Left lung (tissue), 10 donors: ENCODE results near the gene FLCN. TPM values are rescaled to one million over a fixed set of nuclear protein-coding genes. Genes with fewer than 3 reads are reported as not detected.

ENCODE experiments used
- ATAC-seq: fragments of 200-7000 bp; cut with Tn5 transposase; one replicate; pipeline ENCODE4 v1.9.1; 2020; ENCODE audit warnings: moderate library complexity
- DNase-seq, 4 donors: peaks; one replicate each; pipeline ENCODE4 v3.0.0-alpha.2; 2013 to 2020
- H3K27ac ChIP-seq, 2 donors: fragments of 200-600 bp; sonication (generic) in 1 of 2; one replicate each; pipeline versions ENCODE4 v1.5.0 to v1.8.0; 2020 to 2021
- H3K27me3 ChIP-seq, 2 donors: fragments of 200-600 bp; sonication (generic) in 1 of 2; one replicate each; pipeline versions ENCODE4 v1.5.0 to v1.8.0; 2020 to 2021
- H3K36me3 ChIP-seq, 2 donors: fragments of 200-600 bp; sonication (generic) in 1 of 2; one replicate each; pipeline versions ENCODE4 v1.5.0 to v1.8.0; 2020 to 2021
- H3K4me1 ChIP-seq, 2 donors: fragments of 200-600 bp; one replicate each; pipeline ENCODE4 v1.8.0; 2021
- H3K4me3 ChIP-seq, 2 donors: fragments of 200-600 bp; sonication (generic) in 1 of 2; one replicate each; pipeline versions ENCODE4 v1.5.0 to v1.8.0; 2020 to 2021; ENCODE audit warnings: mild to moderate bottlenecking in 1 of 2
- H3K9me3 ChIP-seq, 2 donors: fragments of 200-600 bp; sonication (generic) in 1 of 2; one replicate each; pipeline versions ENCODE4 v1.5.0 to v1.8.0; 2020 to 2021
- intact Hi-C, 2 donors: fragments of 100-400 bp; cut with DNase I; formaldehyde crosslinking; loops; one replicate each; pipeline versions ENCODE4 v1.11.2 to v1.14.2; 2022
- polyA plus RNA-seq, 6 donors: library from polyadenylated mRNA; unstranded; fragments of 120-200 nt; gene quantifications; one replicate each; pipeline ENCODE4 v1.2.1, GENCODE V29; 2013; ENCODE audit not compliant: insufficient read length in 6 of 6
- total RNA-seq, 2 donors: library from RNA; stranded (reverse); fragmentation: NEBNext Ultra II Directional; extraction: Animal tissue kit (Norgen Biotek cat#: 25700); gene quantifications; one replicate each; pipeline ENCODE4 v1.2.1, GENCODE V29; 2021
- TF ChIP-seq, protein P1 (sequence below), 2 donors: fragments of 200-600 bp; sonication (generic) in 1 of 2; IDR thresholded peaks; one replicate each; pipeline versions ENCODE4 v1.5.0 to v1.8.0; 2021; ENCODE audit warnings: antibody characterized with exemption in 2 of 2
- donor health status: DM: no; HTN: yes; CAD: no.
- donor health status: DM: no; HTN: no; CAD: no.

FLCN gene
- total and polyA plus RNA-seq, 8 donors = 39.6 to 80.1 (median 50.8) TPM

DNA sequence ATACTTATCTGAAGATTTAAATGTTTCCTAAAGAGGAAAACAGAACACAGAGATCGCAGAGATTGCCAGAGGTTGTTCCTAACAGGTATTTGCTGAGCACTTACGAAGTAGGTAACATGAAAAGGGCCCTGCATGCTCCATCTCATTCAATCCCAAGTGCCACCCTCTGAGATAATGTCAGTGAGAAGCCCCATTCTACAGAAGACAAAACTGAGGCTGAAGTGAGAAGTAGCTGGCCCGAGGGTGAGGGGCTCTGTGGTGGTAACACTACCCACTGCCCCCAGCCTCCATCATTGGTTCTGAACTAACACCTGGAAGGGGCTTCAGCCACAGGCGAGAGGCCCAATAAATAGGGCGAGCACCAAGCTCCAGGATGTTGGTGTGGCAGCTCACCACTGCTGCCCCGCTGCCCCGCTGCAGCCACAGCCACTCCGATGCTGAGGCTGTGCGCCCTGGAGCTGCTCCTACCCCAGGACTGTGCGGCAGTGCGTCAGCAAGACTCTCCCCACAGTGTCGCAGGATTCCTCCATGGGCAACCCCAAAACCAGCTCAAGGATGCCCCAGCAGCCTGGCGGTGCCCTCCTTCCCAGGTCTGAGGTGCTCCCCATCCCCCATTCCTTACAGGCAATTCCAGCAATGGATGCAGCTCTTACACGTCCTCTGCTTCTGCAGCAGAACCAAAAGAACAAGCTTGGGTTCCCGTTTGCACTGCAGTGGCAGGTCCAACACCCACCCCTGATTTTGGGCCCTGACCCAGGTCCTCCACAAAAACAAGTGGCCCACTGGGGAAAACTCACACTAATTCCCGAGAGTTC is 10.3 kb downstream of the FLCN start:
- no peak for DNase-seq
- no peaks in the 10 kb centered on the region for H3K4me1 ChIP-seq
- no peak for ATAC-seq
- no peaks in the 10 kb centered on the region for H3K9me3 ChIP-seq
- H3K27me3 ChIP-seq = no peaks in the 10 kb centered on the region
- TF ChIP-seq, protein P1, sequence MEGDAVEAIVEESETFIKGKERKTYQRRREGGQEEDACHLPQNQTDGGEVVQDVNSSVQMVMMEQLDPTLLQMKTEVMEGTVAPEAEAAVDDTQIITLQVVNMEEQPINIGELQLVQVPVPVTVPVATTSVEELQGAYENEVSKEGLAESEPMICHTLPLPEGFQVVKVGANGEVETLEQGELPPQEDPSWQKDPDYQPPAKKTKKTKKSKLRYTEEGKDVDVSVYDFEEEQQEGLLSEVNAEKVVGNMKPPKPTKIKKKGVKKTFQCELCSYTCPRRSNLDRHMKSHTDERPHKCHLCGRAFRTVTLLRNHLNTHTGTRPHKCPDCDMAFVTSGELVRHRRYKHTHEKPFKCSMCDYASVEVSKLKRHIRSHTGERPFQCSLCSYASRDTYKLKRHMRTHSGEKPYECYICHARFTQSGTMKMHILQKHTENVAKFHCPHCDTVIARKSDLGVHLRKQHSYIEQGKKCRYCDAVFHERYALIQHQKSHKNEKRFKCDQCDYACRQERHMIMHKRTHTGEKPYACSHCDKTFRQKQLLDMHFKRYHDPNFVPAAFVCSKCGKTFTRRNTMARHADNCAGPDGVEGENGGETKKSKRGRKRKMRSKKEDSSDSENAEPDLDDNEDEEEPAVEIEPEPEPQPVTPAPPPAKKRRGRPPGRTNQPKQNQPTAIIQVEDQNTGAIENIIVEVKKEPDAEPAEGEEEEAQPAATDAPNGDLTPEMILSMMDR (IDR thresholded peaks at IDR 0.05) = no peak
- intact Hi-C loops = no loop called here
- no peak overlapping the region for H3K4me3 ChIP-seq
- peaks cover under 1 to 100% of the 10 kb centered on the region in 2 donors for H3K36me3 ChIP-seq
- no peak overlapping the region for H3K27ac ChIP-seq

DNA sequence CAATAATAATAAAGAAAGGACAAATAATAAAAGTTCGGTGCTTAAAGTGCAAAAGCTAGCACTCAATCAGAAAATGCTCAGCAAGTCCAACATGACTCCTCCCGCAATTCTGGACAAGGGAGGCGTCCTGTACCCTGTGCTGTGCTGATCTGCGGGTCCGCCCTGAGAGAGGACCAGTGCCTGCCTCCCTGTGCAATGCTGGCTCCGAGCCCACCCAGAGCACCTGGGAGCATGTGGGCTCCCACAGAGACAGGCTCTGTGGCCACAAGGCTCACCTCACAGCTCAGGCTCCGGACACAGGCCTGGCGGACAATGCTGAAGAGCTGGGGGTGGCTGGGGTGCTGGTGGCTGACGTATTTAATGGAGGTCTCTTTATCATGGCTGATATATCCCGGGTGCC is 11.1 kb downstream of the FLCN start:
- TF ChIP-seq, protein P1 (IDR thresholded peaks at IDR 0.05) = no peak
- Histone ChIP-seq H3K9me3 (no peaks in the 10 kb centered on the region), H3K27me3 (no peaks in the 10 kb centered on the region), H3K36me3 (peaks cover 3 to 100% of the 10 kb centered on the region in 2 donors), H3K4me1 (no peaks in the 10 kb centered on the region), H3K27ac (no peak overlapping the region), H3K4me3 (no peak overlapping the region)
- DNase-seq (no peak), ATAC-seq (no peak)
- intact Hi-C loops = no loop called here

DNA sequence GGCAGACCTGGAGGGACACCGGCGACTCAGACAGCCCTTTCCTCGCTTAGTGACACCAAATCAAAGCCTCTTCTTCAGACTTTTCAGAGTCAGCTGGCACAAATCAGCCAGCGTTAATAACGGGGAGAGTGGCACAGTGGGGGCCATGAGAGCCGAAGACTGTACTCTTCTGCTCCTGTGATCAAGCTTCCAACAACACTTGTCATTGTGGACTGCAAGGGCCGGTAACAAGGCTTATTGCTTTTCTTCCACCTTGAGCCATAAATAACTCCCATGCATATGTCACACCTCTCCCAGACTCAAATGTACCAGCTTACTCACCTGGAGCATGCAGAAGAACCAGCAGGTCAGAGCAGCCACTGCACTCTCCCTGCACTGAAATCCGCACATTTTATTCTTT is 12.8 kb downstream of the FLCN start:
- DNase-seq = no peak
- Histone ChIP-seq H3K36me3 (peaks cover 3 to 100% of the 10 kb centered on the region in 2 donors), H3K4me1 (no peaks in the 10 kb centered on the region), H3K27me3 (no peaks in the 10 kb centered on the region), H3K27ac (no peak overlapping the region), H3K9me3 (no peaks in the 10 kb centered on the region), H3K4me3 (no peak overlapping the region)
- ATAC-seq = no peak
- intact Hi-C loops = no loop called here
- TF ChIP-seq, protein P1 (IDR thresholded peaks at IDR 0.05) = no peak

DNA sequence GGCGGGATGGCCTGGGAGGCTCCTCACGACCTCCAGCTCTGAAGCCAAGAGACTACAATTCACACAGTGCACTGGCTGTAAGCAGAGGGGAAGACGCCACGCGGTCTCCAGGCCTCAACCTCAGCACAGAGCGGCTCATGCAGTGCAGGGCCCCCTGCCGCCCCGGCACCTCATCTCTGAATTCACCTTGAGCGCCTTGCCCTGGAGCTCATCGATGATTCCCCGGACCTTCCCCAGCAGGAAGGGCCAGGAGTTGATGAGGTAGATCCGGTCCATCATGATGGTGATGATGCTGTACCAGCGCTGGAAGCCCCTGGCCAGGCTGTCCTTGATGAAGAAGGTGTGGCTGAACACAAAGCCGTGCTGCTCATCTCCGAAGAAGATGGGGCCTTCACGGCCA is 13.2 kb downstream of the FLCN start:
- no peak for ATAC-seq

DNA sequence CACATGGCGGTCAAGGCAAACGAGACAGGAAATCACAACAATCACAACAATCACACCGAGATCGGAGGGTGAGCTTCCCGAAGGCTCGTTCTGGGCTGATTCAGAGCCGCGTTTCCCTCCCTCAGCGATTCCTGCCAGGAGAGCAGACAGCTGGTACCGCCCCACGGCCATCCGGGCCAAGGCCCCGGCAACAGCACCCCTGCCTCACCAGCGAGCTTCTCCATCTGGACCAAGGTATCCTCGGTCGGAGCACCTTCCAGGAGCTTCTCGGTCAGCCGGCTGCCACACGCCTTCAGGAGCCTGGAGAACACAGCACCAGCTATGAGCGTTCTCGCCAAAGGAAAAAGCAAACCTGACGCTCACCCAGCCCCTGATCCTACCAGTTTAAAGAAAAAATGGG is 15.6 kb downstream of the FLCN start:
- DNase-seq (no peak), ATAC-seq (no peak)
- Histone ChIP-seq H3K27me3 (no peaks in the 10 kb centered on the region), H3K4me3 (no peak overlapping the region), H3K4me1 (no peaks in the 10 kb centered on the region), H3K27ac (no peak overlapping the region), H3K9me3 (no peaks in the 10 kb centered on the region), H3K36me3 (peaks cover 3 to 100% of the 10 kb centered on the region in 2 donors)
- TF ChIP-seq, protein P1 (IDR thresholded peaks at IDR 0.05) = no peak
- intact Hi-C loops = no loop called here

More for the DNA sequence above, 13.2 kb downstream of the FLCN start:
- Histone ChIP-seq H3K4me1 (no peaks in the 10 kb centered on the region), H3K27me3 (no peaks in the 10 kb centered on the region), H3K9me3 (no peaks in the 10 kb centered on the region), H3K27ac (no peak overlapping the region), H3K36me3 (peaks cover 3 to 100% of the 10 kb centered on the region in 2 donors), H3K4me3 (no peak overlapping the region)
- TF ChIP-seq, protein P1 (IDR thresholded peaks at IDR 0.05) = no peak
- no peak for DNase-seq
- intact Hi-C loops = no loop called here
